Measurements from ENCODE around the gene CASP10. TPM values are rescaled to one million over a fixed set of nuclear protein-coding genes. Genes with fewer than 3 reads are reported as not detected.

CASP10 gene
- total and polyA plus RNA-seq, 9 of the 15 experiments (the other 6 are each of a cell fraction or from before 2014, with no cell fraction given): 7.1 to 20.4 (median 10.8) TPM

DNA sequence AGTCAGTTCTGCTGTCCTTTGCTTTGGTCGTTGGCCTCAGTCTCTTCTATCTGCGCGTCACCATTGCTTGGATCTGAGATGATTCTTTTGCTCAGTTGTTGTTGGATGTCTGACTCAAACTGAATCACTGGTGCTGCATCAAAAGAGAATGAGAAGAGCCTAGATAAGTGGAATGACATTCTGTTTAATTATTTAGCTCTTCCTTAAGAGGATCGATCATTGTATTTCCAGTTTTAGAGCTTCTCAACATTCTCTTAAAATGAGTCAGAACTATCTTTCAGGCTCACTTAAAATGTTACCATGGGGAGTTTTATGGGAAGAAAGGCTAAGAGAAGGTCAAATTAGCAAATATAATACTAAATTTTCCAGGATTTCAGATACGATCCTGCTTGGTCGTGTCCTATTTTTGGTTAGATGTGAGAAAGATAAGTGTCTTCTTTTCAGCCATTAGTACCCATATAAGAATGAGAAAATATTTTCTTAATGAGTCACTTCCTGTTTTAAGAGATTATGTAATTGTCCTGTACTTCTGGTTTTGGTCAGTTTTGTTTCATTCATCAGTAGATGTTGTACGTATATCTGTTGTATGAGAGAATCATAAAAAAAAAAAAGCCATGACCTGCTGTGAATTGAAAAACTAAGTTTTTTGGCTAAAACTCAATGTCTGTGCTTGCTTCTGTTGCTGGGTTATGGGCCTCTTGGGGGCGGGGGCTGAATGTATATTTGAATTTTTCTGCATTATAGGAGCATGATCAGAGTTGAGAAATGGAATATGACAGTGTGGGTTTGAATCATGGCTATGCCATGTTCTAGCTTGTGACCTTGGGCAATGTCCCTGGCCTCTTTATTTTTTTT lies 31.6 kb upstream of the CASP10 start (continued):
- TF ChIP-seq, protein P1, sequence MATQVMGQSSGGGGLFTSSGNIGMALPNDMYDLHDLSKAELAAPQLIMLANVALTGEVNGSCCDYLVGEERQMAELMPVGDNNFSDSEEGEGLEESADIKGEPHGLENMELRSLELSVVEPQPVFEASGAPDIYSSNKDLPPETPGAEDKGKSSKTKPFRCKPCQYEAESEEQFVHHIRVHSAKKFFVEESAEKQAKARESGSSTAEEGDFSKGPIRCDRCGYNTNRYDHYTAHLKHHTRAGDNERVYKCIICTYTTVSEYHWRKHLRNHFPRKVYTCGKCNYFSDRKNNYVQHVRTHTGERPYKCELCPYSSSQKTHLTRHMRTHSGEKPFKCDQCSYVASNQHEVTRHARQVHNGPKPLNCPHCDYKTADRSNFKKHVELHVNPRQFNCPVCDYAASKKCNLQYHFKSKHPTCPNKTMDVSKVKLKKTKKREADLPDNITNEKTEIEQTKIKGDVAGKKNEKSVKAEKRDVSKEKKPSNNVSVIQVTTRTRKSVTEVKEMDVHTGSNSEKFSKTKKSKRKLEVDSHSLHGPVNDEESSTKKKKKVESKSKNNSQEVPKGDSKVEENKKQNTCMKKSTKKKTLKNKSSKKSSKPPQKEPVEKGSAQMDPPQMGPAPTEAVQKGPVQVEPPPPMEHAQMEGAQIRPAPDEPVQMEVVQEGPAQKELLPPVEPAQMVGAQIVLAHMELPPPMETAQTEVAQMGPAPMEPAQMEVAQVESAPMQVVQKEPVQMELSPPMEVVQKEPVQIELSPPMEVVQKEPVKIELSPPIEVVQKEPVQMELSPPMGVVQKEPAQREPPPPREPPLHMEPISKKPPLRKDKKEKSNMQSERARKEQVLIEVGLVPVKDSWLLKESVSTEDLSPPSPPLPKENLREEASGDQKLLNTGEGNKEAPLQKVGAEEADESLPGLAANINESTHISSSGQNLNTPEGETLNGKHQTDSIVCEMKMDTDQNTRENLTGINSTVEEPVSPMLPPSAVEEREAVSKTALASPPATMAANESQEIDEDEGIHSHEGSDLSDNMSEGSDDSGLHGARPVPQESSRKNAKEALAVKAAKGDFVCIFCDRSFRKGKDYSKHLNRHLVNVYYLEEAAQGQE (IDR thresholded peaks at IDR 0.05; ENCODE audit: borderline replicate concordance): 0 out of 2 replicates have a peak, but pooled peaks have one; percentile 12
- TF ChIP-seq, protein P1 (CRISPR knock-in tag; IDR thresholded peaks at IDR 0.05; ENCODE audit: low read depth): no peak
- TF ChIP-seq NELFE (IDR thresholded peaks at IDR 0.05; ENCODE audit: insufficient read depth, insufficient read length): no peak
- TF ChIP-seq ZNF644 (tag; IDR thresholded peaks at IDR 0.05; ENCODE audit: low read depth): 0 out of 2 replicates have a peak, but pooled peaks have one; percentile 12
- TF ChIP-seq, protein P2, sequence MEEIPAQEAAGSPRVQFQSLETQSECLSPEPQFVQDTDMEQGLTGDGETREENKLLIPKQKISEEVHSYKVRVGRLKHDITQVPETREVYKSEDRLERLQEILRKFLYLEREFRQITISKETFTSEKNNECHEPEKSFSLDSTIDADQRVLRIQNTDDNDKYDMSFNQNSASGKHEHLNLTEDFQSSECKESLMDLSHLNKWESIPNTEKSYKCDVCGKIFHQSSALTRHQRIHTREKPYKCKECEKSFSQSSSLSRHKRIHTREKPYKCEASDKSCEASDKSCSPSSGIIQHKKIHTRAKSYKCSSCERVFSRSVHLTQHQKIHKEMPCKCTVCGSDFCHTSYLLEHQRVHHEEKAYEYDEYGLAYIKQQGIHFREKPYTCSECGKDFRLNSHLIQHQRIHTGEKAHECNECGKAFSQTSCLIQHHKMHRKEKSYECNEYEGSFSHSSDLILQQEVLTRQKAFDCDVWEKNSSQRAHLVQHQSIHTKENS (CRISPR knock-in tag; IDR thresholded peaks at IDR 0.05): no peak
- TF ChIP-seq ZNF134 (CRISPR knock-in tag; conservative IDR thresholded peaks at IDR 0.05): peak; percentile 62; the same call in 1 of the 2 replicates
- no peak for TF ChIP-seq HDAC2 (IDR thresholded peaks at IDR 0.05)
- no peak for TF ChIP-seq BRF1 (IDR thresholded peaks at IDR 0.05; ENCODE audit: borderline replicate concordance, extremely low read depth, insufficient read length)
- TF ChIP-seq FOS (IDR thresholded peaks at IDR 0.05; ENCODE audit: extremely low read depth, insufficient read length): no peak
- no peak for TF ChIP-seq SMAD4 (CRISPR knock-in tag; conservative IDR thresholded peaks at IDR 0.05)
- TF ChIP-seq, protein P3, sequence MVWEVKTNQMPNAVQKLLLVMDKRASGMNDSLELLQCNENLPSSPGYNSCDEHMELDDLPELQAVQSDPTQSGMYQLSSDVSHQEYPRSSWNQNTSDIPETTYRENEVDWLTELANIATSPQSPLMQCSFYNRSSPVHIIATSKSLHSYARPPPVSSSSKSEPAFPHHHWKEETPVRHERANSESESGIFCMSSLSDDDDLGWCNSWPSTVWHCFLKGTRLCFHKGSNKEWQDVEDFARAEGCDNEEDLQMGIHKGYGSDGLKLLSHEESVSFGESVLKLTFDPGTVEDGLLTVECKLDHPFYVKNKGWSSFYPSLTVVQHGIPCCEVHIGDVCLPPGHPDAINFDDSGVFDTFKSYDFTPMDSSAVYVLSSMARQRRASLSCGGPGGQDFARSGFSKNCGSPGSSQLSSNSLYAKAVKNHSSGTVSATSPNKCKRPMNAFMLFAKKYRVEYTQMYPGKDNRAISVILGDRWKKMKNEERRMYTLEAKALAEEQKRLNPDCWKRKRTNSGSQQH (CRISPR knock-in tag; IDR thresholded peaks at IDR 0.05): no peak
- TF ChIP-seq ATF7 (IDR thresholded peaks at IDR 0.05): peak; percentile 78

All from K562 (cell line).